Mammary epithelial cell (primary cell): ENCODE data around the gene CDHR2.

Experiments used
- EZH2 ChIP-seq: IDR thresholded peaks from 2 replicates; pipeline ENCODE4 v1.6.1; 2012; ENCODE audit warnings: low read length, inconsistent platforms, borderline replicate concordance
- TF ChIP-seq, protein P1 (sequence below), 2 donors: IDR thresholded peaks in 1 of 2; conservative IDR thresholded peaks in 1 of 2; 2 replicates each; pipeline ENCODE4 v1.5.1; 2011 to 2012; ENCODE audit warnings: inconsistent platforms in 2 of 2, low read length in 2 of 2, mild to moderate bottlenecking in 2 of 2, control low read depth in 1 of 2, low read depth in 1 of 2; ENCODE audit not compliant: insufficient read depth in 1 of 2; ENCODE audit errors: extremely low read depth in 1 of 2

DNA sequence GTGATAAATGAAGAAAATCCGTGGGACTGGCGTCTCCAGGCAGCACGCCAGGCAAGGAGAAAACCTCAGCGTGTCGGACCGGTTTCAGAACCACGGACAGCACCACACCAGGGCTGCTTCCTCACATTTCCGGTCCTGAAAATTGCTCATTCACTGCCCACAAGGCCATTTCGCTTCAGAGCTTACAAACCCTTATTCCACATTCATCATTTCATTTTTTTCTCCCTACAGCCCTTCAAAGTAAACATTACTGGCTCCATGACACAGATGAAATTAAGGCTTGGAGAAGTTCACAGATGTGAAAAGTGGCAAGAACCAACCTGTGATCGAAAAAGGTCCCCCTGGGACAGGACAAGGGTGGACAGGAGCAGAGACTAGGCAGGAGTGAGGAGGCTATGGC, 62.3 kb downstream of the CDHR2 start:
- TF ChIP-seq, protein P1, sequence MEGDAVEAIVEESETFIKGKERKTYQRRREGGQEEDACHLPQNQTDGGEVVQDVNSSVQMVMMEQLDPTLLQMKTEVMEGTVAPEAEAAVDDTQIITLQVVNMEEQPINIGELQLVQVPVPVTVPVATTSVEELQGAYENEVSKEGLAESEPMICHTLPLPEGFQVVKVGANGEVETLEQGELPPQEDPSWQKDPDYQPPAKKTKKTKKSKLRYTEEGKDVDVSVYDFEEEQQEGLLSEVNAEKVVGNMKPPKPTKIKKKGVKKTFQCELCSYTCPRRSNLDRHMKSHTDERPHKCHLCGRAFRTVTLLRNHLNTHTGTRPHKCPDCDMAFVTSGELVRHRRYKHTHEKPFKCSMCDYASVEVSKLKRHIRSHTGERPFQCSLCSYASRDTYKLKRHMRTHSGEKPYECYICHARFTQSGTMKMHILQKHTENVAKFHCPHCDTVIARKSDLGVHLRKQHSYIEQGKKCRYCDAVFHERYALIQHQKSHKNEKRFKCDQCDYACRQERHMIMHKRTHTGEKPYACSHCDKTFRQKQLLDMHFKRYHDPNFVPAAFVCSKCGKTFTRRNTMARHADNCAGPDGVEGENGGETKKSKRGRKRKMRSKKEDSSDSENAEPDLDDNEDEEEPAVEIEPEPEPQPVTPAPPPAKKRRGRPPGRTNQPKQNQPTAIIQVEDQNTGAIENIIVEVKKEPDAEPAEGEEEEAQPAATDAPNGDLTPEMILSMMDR (conservative IDR thresholded peaks at IDR 0.05 in 1 of 2, IDR thresholded peaks at IDR 0.05 in 1 of 2; ENCODE audit: extremely low read depth in 1 of 2, insufficient read depth in 1 of 2, low read depth in 1 of 2, low read length in 2 of 2) = no peak
- TF ChIP-seq EZH2 = no peak
